Cerebellar cortex (tissue), 1 donor: ENCODE measurements around the gene TNS4.
A peak's percentile ranks its signal among the peaks of the same experiment; 100 is the strongest.
"Not testable (repeated sequence)": the region's sequence is repeated elsewhere in the genome, so short reads cannot be mapped to it uniquely, and the experiment has no call there.

ENCODE experiments used
- DNase-seq: peaks from one replicate; pipeline ENCODE4 v3.0.0-alpha.2; 2015; ENCODE audit warnings: low spot score

Gene TNS4

DNA sequence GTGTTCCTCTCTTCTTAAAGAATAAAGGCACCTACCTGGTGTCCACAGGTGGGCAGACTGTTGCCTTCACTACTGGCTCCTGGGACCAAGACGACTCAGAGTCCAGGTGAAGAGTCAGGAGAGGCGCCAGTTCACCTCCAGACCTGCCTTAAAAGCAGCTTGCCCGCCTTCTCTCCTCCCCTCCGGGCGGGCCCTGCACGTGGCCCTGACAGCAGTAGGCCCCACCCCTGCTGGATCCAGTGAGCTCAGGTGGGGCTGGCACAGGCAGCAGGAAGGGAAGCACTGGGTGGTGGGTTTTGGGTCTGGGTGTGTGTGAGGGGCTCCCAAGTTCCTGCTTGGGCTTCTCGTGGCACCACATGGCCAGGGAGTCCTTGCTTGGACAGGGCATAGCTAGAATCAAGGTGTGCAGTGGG lies at the start of gene TNS4:
Gene TNS4, minus strand, starts transcription at position 125 of the 413 bp plus-strand sequence. CDS start 5,198 bp downstream, outside the sequence.
- no peak for DNase-seq

DNA sequence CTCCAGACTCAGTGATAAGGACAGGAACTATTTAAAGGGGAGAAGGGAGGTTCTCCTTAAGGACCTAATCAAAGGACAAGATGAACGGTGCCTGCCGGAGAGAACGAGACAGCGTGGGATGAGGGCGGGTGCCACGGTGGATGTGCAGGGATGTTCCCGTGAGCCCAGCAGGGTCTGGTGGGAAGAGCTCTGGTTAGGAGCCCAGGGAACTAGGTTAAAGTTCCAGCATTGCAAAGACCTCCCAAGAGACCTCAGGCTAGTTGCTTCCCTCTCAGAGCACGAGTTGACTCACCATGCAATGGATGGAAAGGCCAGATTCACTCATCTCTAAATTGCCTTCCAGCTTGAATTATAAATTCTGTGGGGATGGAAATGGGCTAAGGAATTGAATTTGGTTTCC lies 49.2 kb upstream of the TNS4 start:
- DNase-seq, result no peak

GRCh38 chr17:40548982-40549685 lies 47.7 kb upstream of the TNS4 start:
- DNase-seq, result no peak

DNA sequence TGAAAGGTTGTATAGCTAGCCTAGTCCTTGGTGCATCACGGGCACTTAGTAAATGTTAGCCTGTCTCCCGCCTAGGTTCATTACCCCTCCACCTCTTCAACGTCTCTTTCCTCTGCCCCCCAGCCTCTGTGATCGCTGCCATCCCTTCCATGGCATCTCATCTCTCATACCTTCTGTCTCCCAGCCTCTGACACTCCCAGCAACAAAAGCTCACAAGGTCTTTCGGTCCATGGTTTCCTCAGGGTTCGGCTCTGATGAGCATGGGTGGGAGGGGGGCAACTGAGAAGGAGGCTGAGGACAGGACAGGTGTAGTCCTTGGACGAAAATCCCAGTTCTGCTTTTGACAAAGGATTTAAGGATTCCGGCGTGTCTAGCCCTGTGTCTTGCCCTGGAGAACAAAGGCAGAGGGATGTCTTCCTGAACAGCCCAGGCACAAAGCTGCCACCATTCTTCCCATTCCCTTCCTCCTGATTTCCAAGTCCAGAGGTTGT lies 47.1 kb upstream of the TNS4 start:
- DNase-seq, result no peak

- DNase-seq, result no peak
These were observed 46.5 kb upstream of the TNS4 start for GRCh38 chr17:40547785-40548478.

DNA sequence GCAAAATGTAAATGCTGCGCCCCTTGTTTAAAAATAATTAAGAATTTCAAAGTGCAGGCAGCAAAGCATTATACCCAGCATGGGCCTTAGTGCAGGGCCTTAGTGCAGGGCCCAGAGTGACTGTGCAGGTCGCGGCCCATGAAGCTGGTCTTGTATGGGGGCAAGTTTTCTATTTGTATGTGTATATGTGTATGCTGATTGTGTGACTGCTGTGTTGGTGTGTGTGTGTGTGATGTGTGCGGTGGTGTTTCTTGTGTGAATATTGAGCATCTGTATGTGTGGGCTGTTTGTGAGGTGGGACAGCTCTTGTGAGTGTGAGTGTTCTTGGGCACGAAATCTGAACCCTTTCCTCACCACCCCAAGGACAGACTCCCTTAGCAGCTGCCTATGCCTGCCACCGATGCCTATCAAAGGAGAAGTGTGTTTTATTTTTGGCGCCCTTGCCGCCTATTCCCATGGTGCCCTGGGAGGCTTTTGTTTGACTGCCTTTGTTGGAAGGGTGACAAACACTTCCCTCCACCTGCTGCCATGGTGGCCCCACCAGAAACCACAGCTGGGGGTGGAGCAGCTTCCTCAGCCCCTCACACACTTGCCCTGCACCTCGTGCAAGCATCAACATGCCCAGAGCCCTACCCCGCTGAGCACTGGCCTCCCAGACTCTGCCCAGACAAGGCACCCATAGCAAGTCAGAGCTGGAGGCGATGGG lies 45.8 kb upstream of the TNS4 start:
- no peak for DNase-seq

GRCh38 chr17:40546497-40546896 lies 45.1 kb upstream of the TNS4 start:
- DNase-seq, result not testable (repeated sequence)

DNA sequence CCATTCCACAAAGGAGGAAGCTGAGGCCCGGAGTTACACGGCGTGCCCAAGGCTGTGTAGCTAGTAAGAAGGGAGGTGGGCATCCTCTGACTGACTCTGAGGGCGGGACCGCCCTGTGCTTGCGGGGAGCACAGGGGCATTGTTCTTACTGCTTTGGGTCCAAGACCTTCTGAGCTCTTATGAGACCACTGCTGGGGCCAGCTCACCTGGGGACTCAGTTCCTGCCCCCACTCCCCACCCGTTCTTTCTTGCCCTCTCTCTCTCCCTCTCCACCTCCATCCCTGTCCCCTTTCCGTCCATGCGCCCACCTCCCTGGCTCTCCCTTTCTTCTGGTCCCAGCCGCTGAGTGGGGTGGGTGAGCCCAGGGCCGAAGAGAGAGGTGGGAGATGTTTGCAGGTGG lies 44.2 kb upstream of the TNS4 start:
- no peak for DNase-seq

DNA sequence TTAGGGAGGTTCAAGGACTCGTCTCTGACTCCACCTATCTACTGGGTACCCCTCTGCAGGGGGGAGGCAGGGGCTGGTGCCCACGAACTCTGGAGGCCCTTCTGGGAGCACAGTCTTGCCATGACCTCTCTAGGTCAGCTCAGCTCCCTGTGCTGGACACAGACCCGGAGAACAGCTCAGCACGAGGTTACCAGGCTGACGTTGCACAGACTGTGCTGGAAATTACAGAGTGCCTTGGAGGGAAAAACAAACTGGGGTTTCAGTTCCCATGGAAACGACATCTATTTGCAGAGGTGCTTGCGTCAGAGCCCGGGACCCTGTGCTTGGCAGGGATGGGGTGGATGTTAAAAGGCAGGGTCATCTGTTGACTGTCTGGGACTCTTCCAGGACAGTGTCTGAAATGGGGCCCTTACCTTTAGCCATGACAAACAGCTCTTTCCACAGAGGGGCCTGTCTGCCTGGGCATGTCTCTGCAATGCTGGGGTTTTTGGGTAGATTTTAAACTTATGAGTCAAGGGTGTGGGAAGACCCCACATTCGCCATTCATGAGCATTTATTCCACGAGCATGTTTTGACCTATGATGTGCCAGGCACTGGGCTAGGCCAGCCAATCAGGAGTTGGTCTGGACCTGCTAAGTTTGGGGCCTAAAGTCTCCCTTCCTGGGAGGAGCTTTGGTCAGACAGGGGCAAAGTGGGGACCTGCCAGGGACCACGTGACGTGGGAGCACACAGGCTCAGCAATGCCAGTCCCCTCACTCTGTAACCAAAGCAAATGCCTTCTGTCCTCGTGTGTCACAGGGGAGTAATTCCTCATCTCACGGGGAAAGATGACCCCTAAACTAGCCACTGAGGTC lies 41.4 kb upstream of the TNS4 start:
- DNase-seq, result no peak

DNA sequence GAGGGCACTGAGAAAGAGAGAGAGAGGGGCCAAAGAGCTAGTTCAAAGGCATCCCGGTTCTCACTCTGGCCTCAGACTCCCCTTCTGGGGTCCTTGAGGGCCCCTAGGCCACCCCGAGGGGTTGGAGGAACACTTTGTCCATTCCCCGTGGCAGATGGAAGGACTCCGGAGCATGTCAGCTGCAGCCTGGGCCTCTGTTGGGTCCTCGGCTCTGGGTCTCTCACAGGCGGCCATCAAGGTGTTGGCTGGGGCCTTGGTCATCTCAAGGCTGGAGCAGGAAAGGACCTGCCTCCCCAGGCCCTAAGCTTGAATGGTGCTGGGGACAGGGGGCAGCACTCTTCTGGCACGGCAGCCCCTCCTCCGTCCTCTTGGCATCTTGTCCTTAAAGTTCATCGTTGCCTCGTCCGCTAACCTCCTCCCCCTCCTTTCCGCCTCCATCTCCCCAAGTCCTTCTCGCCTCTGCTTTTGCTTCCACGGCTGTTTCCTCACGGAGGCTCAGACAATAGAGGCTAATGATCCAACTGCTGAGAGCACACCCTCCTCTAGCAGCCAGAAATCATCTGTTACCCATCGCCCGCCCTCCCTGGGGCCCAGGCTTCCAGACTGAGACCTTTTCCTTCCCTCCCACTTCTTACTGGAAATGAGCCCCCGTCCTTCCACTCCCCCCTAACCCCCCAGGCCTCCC lies 40.6 kb upstream of the TNS4 start:
- DNase-seq, result no peak

- no peak for DNase-seq
These were observed 39.8 kb upstream of the TNS4 start for GRCh38 chr17:40541060-40541872.

GRCh38 chr17:40540448-40540847 lies 39.0 kb upstream of the TNS4 start:
- DNase-seq, result no peak

- DNase-seq, result no peak
These were observed 38.4 kb upstream of the TNS4 start for GRCh38 chr17:40539711-40540411.

GRCh38 chr17:40538936-40539705 lies 37.7 kb upstream of the TNS4 start:
- no peak for DNase-seq

DNA sequence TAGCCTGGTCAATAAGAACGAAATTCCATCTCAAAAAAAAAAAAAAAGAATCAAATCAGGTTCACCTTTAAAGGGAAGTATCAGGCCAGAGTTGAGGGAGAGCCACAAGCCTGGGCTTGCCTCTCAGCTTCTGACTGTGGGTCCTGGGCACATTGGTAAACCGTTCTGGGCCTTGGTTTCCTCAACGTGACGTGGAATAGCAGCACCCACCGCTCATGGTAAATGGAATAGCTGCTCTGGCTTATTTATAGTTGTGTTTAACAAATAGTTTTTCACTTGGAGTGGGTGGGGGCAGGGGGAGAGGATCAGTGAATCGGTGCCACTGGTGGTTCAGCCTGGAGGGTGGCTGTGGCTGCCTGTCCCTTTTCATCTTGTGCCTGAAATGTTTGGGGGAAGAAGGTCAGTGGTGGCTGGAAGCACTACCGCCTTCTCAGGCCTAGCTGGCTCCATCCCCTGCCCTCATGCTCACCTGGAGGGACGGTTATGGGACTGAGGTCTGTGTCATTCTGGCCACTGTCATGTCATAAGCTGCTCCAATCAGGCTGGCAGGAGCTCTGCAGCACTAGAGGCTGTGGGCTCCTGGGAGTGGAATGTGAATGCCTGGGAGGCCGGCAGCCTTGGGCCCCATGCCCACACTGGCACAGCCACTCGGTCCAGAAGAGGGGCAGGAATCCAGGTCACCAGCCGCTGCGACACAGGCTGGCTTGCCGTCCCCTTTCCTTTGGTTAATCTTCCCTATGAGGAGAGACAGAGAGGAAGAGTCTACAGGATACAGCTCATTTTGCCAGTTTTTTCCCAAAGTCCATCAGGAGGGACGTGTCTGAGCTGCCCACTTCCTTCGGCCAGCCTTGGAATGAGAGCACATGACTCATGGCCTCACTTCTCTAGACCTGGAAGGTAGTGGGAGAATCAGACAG lies 36.9 kb upstream of the TNS4 start:
- peak; percentile 88 for DNase-seq

DNA sequence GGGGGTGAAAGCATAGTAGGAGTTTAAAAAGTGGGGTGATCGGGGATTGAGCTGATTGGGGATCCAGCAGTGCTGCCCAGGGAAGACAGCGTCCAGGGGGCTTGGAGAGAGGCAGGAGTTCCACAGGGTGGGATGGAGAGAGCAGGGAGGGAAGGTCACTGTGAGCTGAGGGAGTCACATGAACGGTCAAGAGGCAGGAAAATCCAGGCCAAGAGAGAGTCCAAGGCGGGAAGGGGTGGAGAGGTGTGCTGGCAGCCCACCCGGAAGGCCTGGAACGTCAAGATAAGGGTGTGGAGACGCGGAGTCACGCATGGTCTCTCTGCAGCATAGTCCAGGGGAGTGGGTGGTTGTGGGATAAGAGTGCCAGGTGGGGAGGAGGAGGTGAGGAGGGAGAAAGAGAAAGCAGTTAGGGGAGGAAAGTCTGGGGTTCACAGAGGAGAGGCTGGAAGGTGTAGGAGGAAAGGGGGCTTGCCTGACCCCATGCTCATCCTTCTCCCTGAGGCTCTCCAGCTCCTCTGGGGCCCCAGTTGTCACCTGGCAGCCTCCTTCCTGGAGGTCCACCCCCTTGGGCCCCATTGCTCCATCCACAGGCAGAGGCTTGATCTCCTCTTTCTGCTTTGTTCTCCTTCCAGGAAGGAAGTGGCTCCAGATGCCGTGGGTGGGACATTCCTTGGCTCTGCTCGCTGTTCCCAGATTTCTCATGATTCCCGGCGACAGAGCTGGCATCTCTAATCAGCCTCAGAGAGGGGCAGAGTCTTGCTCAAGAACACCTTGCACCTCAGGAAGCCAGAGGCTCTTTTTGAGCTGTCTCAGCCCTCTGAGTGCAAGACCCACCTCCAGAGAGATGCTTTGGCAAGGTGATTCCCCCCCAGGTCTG lies 35.1 kb upstream of the TNS4 start:
- DNase-seq, result no peak

DNA sequence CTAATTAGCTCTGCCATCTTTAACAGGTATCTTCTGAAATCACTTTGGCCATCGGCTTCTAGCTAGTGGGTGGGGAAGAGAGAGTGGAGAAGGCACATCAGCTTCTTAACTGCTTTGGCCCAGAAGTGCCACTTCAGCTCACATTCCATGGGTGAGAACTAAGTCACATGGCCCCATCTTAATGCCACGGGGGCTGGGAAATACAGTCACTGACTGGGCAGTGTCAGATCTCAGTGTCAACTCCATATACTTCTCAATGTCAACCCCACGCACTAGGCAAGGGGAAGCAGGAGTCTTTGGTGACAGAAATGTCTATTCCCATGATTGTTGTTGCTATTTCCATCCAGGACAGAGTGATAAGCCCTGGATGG lies 34.5 kb upstream of the TNS4 start:
- no peak for DNase-seq
